HG03575 (cell line): Measurements from ENCODE around the gene DHX15.

Experiments
- ATAC-seq: cut with Tn5 transposase; IDR thresholded peaks from one replicate; pipeline ENCODE4 v1.9.1; 2021; ENCODE audit not compliant: unreplicated experiment, insufficient number of reproducible peaks, low FRiP score; ENCODE audit errors: extremely low read depth

The DHX15 gene

DNA sequence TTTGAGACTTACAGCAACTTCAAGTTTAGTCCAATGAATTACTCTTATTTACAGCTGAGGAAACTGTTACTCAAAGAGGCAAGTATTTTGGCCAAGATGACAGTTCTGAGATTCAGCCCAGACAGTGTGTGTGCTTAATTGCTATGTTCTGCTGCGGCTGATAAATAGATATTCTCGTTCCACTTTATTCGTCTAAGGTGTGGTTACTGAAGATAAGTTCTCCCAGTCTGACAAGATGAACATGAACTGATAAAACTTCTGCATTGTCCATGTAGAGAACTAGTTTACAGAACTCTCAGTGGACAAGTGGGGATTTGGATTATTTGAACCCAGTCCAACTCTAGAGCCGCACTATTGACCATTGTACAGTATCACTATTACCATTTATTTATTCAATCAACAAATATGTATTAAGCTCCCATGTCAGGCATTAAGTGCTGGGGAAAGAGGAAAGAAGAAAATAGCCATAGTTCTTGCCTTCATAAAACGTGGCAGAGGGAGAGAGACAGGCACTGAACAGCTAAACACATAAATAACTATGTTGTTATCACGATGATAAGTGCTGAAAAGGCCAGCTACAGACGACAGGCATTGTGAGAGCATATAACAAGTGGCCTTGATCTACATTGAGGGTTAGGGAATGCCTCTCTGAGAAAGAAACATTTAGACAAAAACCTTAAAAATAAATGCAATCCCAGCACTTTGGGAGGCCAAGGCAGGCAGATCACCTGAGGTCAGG, 4.0 kb upstream of the DHX15 start:
- ATAC-seq: no peak

DNA sequence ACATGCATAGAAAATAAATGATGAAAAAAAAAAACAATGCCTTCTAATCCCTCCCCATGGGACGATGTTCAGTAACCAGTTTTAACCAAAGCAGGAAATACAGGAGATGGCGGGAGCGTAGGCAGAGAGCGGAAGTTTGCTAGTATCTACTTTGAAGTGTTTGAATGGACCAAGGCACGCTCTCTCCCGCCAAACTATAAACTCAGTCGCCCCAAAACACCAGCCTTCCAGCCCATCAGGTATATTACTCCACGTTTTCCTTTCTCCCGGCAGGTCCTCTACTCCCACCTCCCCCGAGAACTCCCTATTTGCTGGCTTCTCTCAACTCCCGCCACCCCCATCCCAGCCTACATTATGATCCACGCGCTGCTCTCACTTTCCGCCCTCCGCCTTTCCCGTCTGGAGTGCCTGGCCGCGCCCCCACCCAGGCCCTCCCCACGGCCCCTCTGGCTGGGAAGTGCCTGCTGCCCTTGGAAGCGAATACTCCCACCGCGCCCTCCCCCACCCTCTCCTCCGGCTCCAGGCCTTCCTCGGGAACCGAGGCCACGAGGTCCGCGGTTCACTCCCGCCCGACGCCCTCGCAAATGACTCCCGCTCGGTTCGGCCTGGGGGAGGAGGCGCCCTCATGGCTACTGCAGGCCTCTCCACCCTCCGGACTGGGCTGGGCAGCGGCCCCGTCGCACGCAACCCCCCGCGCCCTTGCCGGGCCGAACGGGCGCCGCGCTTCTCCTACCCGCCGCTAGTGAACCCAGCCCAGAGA, 723 bp downstream of the DHX15 start:
- ATAC-seq: no peak

DNA sequence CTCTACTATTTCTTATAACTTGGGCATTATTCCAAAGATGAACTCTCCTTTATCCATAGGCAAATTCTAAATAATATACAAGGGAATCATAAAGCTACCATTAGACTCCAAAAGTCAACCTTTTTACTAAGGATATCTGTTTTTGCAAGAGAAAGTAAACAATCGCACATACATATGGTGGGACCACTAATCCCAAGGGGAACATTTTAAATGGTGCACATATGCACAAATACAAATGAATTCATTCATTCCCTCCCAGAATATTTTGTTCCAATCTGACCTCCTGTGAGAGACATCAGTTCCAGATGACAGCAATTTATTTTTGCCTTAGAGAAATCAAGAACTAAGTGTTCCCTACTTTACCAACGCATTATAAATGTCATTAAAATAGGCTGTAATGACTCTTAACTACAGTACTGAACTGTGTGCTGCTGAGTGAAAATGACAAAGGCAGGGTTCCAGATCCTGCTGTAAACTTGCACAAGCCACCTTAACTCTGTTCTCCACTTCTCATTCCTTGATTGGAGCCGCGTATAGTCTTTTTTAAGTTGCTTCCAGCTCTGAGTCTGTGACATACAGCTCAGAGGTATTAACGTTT, 2.0 kb downstream of the DHX15 start:
- no peak for ATAC-seq

DNA sequence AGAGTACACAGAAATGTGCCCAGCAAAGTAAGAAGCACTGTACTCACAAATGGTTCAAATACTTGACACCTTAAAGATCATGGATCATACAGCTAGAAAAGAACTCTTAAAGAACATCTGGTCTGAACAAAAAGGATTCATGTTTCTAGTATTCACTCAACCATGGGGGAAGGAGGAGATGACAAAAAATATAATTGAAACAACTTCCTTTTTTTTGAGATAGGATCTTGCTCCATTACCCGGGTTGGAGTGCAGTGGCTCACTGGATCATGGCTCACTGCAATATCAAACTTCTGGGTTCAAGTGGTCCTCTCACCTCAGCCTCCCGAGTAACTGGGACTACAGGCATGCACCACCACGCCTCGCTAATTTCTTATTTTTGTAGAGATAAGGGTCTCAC, 6.0 kb downstream of the DHX15 start:
- no peak for ATAC-seq

DNA sequence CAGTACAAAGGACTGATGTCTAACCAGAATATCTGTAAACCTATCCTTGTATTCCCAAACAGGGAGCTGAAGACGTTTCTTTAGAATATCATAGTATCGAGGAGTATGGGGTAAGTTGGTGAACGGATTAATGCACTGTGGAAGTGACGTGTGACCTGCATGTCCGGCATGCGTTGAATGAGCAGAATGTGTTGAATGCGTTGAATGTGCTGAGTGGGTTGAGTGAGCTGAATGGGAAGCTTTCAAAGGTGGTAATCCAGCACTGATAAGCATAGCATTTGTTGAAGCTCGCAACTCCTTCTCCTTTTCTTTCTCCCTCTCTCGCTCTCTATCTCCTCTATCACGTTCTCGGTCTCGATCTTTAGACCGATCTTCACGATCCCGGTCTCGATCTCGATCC, 8.1 kb downstream of the DHX15 start:
- no peak for ATAC-seq

DNA sequence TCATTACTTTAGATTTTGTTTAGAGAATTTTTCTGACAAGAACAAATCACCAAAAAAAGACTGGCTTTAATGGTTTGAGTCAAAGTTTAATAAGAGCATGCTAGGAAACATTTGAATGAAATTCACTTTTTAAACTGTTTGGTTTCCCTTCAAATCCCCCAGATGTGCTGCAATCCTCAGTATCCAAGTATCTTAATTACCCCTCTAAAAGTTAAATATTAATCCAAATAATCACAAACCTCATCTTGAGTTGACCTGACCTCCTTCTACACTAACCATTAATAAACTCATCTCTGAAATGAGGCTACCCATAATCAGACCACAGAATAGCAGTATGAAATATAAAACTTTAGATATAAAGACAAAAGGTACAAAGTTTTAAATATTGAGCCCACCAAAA, 10.1 kb downstream of the DHX15 start:
- no peak for ATAC-seq

DNA sequence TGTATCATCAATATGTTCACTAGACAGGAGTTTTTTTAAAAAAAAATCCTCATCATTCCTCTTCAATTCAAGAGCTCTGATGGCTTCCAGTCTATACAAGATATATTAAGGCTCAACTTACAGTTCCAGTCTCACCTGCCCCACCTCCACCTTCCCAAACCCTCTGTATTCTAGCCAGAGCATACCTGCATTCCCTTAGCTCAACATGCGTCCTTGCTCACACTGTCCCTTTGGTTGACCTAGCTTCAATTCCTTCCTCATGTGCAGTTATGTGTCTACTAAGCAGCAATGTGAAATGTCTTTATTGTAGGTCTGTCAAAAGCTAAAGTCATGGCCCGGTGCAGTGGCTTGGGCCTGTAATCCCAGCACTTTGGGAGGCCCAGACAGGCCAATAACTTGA, 10.8 kb downstream of the DHX15 start:
- no peak for ATAC-seq

DNA sequence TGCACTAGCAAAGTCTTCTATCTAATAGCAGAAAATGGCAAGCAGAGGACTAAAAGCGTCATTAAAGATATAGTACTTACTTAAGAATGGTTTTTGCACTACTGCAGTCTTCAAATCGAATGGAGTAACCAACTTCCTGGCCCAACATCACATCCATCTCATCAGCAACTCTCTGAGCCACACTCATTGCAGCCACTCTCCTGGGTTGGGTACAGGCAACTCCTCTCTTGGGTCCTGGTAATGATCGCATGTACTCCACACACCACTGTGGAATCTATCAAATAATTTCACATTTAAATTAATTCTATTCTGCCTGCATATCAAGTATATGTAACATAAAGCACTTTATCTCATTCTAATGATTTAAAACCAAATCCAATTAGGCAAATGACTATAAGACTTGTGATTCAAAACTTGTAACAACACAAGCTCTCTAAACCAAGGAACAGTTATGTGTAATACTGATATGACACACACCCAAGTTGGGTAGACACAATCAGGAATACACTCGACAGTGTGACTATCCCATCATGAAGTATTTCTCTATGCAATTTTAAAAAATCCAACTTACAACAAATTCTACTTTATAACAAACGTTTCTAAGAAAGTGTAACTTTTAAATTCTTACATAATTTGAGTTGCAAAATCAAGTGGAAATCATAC, 13.6 kb downstream of the DHX15 start:
- ATAC-seq: no peak

DNA sequence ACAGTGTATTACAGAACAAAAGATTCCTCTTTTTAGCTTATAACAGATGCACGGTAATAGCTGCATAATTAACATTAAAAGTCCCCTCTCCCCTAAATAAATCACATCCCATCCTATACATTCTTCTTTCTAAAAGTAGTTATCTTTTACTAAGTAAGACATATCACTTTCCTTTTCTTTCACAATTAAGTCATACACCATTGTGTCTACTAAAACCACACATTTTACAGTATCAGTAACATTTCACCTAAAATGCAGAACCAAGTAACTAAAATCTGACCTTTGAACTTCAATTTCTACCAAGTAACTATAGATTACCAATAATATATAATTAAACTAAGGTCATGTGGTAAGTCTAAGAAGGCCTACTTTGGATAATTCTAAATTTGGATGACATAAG, 14.2 kb downstream of the DHX15 start:
- ATAC-seq: no peak

DNA sequence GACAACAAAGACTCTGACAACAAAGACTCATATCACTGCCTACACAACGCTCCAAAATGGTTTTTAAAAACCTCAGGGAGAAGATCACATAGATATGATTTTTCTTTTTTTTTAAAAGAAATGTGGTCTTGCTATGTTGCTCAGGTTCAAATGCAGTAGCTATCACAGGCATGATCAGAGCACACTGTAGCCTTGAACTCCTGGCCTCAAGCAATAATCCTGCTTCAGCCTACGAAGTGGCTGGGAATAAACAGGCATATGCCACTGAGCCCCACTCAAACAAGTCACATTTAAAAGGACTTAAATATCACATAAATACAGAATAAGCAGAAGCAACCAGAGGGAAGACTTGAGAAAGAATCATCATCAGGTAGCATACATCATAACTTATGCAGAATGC, 14.7 kb downstream of the DHX15 start:
- no peak for ATAC-seq

DNA sequence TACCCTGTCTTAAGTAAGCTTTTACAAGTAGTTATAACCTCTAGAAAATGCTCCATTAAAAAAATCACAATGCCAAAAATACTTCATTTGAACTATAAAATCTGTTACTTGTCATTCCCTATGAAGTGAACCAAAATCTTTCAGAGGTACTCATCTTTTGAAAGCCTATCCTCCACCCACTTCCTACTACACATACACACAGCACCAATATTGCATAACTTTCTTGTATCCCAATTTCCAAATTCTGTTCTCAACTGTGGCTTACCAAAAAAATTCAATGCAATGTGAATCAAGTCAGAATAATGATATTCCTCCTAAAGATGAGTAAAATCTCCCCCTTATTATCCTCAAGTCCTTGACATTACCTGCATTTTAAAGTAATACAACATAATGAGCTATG, 15.9 kb downstream of the DHX15 start:
- ATAC-seq: no peak

DNA sequence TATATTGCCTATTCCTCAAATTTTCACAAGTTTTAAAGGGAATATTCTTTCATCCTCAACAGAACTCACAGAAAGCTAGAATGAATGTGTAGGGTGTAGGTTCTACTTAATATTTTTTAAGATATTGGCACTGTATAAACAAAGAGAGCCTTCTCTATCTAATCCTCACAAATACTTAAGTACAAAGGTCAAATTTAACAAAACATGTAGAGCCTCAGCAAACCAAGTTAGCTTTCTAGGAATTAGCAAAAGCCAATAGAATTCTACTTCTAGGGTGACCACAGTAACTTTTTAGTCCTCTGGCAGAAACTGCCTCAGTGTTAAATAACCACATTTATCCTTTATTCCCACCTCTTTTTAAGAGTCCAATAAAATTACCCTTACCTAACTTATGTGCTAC, 19.3 kb downstream of the DHX15 start:
- ATAC-seq: no peak

DNA sequence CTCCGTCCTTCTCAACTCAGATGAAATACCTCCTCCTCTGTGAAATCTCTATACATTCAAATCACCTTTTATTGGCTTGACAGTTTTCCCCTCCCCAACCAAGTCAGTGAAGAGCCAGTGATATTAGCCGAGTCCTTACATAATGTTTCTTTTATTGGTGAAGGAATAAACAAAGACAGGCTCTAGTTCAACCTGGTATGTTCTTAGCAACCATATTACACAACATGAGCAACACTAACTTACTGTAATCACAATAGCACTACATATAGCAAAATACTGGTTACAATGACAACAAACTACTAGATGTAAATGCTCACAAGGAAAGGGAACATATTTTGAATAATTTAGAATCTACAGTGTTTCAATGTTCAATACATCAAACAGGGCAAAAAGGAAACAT, 19.9 kb downstream of the DHX15 start:
- ATAC-seq: no peak

DNA sequence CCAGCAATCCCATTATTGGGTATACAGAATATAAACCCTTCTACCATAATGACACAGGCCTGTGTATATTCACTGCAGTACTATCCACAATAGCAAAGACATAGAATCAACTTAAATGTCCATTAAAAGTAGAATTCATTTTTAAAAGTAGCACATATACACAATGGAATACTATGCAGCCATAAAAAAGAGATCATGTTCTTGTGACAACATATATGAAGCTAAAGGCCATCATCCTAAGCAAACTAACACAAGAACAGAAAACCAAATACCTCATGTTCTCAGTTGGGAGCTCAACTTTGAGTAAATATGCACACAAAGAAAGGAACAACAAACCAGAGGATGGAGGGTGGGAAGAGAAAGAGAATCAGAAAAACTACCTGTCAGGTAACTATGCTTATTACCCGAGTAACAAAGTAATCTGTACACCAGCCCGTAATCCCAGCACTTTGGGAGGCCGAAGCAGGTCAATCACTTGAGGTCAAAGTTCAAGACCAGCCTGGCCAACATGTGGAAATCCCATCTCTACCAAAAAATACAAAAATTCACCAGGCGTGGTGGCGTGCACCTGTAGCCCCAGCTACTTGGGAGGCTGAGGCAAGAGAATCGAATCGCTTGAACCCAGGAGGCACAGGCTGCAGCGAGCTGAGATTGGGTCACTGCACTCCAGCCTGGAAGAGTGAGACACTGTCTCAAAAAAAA, 22.8 kb downstream of the DHX15 start:
- no peak for ATAC-seq

DNA sequence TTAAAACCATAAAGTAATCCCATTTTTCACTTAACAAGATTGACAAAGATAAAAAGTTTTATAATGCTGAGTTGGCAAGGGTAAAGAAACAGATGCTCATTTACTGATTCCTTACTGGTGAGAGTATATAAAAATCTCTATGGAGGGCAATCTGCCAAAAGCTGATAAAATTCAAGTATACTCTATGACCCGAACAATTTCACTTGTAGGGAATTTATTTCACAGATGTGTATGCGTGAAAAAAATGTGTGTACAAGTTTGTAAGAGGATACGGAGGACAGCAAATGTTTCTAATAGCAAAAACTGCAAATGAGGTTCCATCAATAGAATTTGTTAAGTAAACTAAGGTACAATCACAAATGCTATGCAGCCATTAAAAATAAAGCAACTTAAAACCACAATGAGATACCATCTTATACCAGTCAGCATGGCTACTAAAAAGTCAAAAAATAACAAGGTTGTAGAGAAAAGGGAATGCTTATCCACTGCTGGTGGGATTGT, 23.4 kb downstream of the DHX15 start:
- ATAC-seq: no peak

DNA sequence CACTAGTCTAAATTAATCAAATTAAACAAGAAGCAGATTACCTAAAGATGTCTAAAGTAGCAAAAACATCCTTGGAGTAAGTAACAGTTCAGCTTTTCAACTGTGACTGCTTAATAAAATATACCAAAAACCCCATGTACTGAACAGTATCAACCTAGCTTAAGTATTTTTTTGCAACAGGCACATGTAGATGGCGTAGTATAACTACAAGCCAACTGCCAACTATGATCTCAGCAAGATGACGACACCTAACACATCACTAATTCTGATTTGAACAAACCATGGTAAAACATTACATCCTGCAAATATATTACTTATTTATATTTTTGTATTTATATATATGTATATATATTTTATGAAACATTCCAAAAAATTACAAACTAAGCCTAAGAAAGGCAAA, 24.5 kb downstream of the DHX15 start:
- ATAC-seq: no peak

DNA sequence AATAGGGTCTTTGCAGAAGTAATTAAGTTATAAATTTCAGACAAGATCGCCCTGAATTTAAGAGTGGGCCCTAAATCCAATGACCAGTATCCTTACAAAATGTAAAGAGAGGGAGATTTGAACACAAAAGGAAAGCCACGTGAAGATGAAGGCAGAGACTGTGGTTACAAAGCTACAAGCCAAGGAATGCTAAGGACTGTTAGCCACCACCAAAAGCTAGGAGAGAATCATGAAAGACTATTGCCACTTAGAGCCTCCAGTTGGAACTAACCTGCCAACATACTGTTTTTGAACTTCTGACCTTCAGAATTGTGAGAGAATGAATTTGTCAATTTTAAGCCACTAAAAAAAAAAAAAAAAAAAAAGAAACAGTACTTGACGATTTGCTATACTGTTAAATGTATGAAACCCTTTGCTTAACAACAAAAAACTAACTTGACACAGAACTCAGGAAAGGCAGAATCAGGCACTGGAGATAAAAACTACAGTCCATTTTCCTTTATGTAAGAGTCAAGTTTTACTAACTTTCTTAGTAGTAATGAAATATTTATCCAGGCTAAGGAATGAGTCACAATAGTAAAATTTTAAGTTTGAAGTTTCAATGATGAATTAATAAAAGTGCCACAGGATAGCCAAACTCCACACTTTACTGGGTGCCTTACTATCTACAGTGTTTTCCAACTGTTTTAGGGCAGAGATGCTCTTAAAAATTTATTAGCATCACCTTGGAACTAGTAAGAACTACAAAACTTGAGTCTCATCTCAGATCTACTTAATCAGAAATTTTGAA, 25.1 kb downstream of the DHX15 start:
- ATAC-seq: no peak
